B cell (primary cell): Measurements from ENCODE around the gene APLP1. TPM values are rescaled to one million over a fixed set of nuclear protein-coding genes. Genes with fewer than 3 reads are reported as not detected.

Source experiments
- ATAC-seq: fragments of 200-7000 bp; cut with Tn5 transposase; one replicate; pipeline ENCODE4 v1.10.0; 2021; ENCODE audit warnings: low read depth, mild to moderate bottlenecking, moderate number of reproducible peaks, moderate library complexity
- CTCF ChIA-PET: fragments of 350-600 bp; sonication (Branson Sonifier 250); formaldehyde crosslinking; loops from one replicate; lab custom pipeline; 2021; ENCODE audit warnings: antibody characterized with exemption, inconsistent platforms; lab: Charles Lee
- POLR2A ChIA-PET: fragments of 350-600 bp; sonication (Branson Sonifier 250); formaldehyde crosslinking; loops from one replicate; lab custom pipeline; 2021; ENCODE audit warnings: antibody characterized with exemption; lab: Charles Lee
- DNase-seq: peaks from one replicate; pipeline ENCODE4 v3.0.0; 2013
- H2AFZ ChIP-seq: 2 replicates; pipeline ENCODE4 v1.6.1; 2012; ENCODE audit warnings: mild to moderate bottlenecking, low read depth, low read length; ENCODE audit not compliant: insufficient read depth, poor library complexity, severe bottlenecking
- H3K27ac ChIP-seq, 2 donors: 1 replicate in 1 of 2; 2 replicates in 1 of 2; pipeline ENCODE4 v1.5.1; 2012 to 2013; ENCODE audit warnings: low read length in 2 of 2, mild to moderate bottlenecking in 2 of 2, moderate library complexity in 1 of 2
- H3K27me3 ChIP-seq, 4 experiments: fragments of 200-600 bp in 1 of 4; sonication (generic) in 1 of 4; replicated peaks in 1 of 4; 1 replicate in 2 of 4; 2 replicates in 2 of 4; pipeline versions ENCODE4 v1.6.1 to v1.7.0; 2013 to 2016; ENCODE audit warnings: low read length in 3 of 4, mild to moderate bottlenecking in 2 of 4, mixed read lengths in 1 of 4, moderate library complexity in 1 of 4; ENCODE audit not compliant: insufficient read depth in 4 of 4, control insufficient read depth in 3 of 4; ENCODE audit errors: control extremely low read depth in 1 of 4
- H3K36me3 ChIP-seq, 2 experiments: replicated peaks in 1 of 2; 1 replicate in 1 of 2; 2 replicates in 1 of 2; pipeline versions ENCODE4 v1.6.1 to v1.7.1; 2013; ENCODE audit warnings: low read length in 1 of 2; ENCODE audit not compliant: insufficient read depth in 2 of 2, control insufficient read depth in 1 of 2; ENCODE audit errors: control extremely low read depth in 1 of 2, extremely low read depth in 1 of 2
- H3K4me1 ChIP-seq, 2 donors: fragments of 200-600 bp in 1 of 2; sonication (generic) in 1 of 2; 1 replicate in 1 of 2; 2 replicates in 1 of 2; pipeline versions ENCODE4 v1.5.1 to v1.6.1; 2013 to 2017; ENCODE audit warnings: low read length in 2 of 2; ENCODE audit not compliant: control insufficient read depth in 2 of 2, insufficient read depth in 2 of 2
- H3K4me2 ChIP-seq: replicated peaks from 2 replicates; pipeline ENCODE3; 2012; ENCODE audit warnings: mild to moderate bottlenecking, low read depth, low read length; ENCODE audit not compliant: poor library complexity, severe bottlenecking
- H3K4me3 ChIP-seq, 5 experiments: fragments of 200-600 bp in 1 of 5; sonication (generic) in 1 of 5; 1 replicate in 3 of 5; 2 replicates in 2 of 5; pipeline versions ENCODE4 v1.5.1 to v1.7.0; 2011 to 2016; ENCODE audit warnings: low read length in 4 of 5, mild to moderate bottlenecking in 4 of 5, low read depth in 2 of 5, control low read depth in 1 of 5, moderate library complexity in 1 of 5; ENCODE audit not compliant: insufficient read depth in 1 of 5; ENCODE audit errors: control extremely low read depth in 1 of 5, extremely low read depth in 1 of 5
- H3K79me2 ChIP-seq: fragments of 200-600 bp; sonication (generic); one replicate; pipeline ENCODE4 v1.6.0; 2016; ENCODE audit warnings: low read length; ENCODE audit not compliant: control insufficient read depth, insufficient read depth
- H3K9ac ChIP-seq: fragments of 200-600 bp; sonication (generic); 2 replicates; pipeline ENCODE4 v1.6.1; 2017; ENCODE audit warnings: mild to moderate bottlenecking, low read length, moderate library complexity
- H3K9me3 ChIP-seq, 3 donors: one replicate each; pipeline versions ENCODE4 v1.6.1 to v1.7.1; 2013; ENCODE audit warnings: low read length in 2 of 3; ENCODE audit not compliant: control insufficient read depth in 2 of 3, insufficient read depth in 1 of 3; ENCODE audit errors: control extremely low read depth in 1 of 3
- H4K20me1 ChIP-seq: 2 replicates; pipeline ENCODE4 v1.6.0; 2012; ENCODE audit warnings: mild to moderate bottlenecking, low read length; ENCODE audit not compliant: insufficient read depth, control insufficient read depth, poor library complexity, severe bottlenecking
- H3K27ac Mint-ChIP-seq: one replicate; pipeline ENCODE4 v1.8.0; 2021; ENCODE audit warnings: mixed read lengths
- H3K27me3 Mint-ChIP-seq: one replicate; pipeline ENCODE4 v1.8.0; 2021; ENCODE audit warnings: mixed read lengths
- H3K4me1 Mint-ChIP-seq: one replicate; pipeline ENCODE4 v1.8.0; 2021; ENCODE audit warnings: mixed read lengths
- H3K4me3 Mint-ChIP-seq: one replicate; pipeline ENCODE4 v1.8.0; 2021; ENCODE audit warnings: mixed read lengths
- H3K9me3 Mint-ChIP-seq: one replicate; pipeline ENCODE4 v1.8.0; 2022; ENCODE audit warnings: mixed read lengths; ENCODE audit not compliant: insufficient read depth
- EZH2 ChIP-seq: IDR thresholded peaks from 2 replicates; pipeline ENCODE4 v1.6.1; 2012; ENCODE audit warnings: borderline replicate concordance, low read depth, mild to moderate bottlenecking, moderate library complexity, low read length; ENCODE audit not compliant: insufficient read depth, poor library complexity, severe bottlenecking
- WGBS: methylation state at CpG from one replicate; pipeline ENCODE4 v1.1.5; 2013; ENCODE audit warnings: missing lambda C conversion rate; ENCODE audit not compliant: insufficient coverage; 5-methylcytosine and 5-hydroxymethylcytosine counted together
- intact Hi-C: fragments of 100-400 bp; cut with micrococcal nuclease; formaldehyde crosslinking; loops from one replicate; pipeline ENCODE4 v1.10.0; 2022
- polyA minus RNA-seq: library from RNA; depleted of rRNA, polyadenylated mRNA; stranded (reverse); fragments of >200 nt; gene quantifications from 2 replicates; pipeline ENCODE4 v1.2.3, GENCODE V29; 2012
- polyA plus RNA-seq: library from polyadenylated mRNA; depleted of rRNA; stranded (reverse); fragments of >200 nt; gene quantifications from 2 replicates; pipeline ENCODE4 v1.2.3, GENCODE V29; 2012
- total RNA-seq, 2 donors: library from RNA; stranded (reverse); fragments of 120-200 nt in 1 of 2; gene quantifications; 1 replicate in 1 of 2; 2 replicates in 1 of 2; pipeline versions ENCODE4 v1.2.3 to v1.2.4, GENCODE V29; 2013 to 2022
- TF ChIP-seq, protein P1 (sequence below): fragments of 200-600 bp; IDR thresholded peaks from one replicate; pipeline ENCODE4 v1.8.0; 2022; ENCODE audit warnings: antibody characterized with exemption, mild to moderate bottlenecking

APLP1 gene
- not detected in 2 replicates for total RNA-seq
- 0.14 TPM for total RNA-seq (2013)
- polyA plus RNA-seq, result 0.06 TPM in 1 of 2 replicates, not detected in the other
- 0.93 TPM in 1 of 2 replicates, not detected in the other for polyA minus RNA-seq

DNA sequence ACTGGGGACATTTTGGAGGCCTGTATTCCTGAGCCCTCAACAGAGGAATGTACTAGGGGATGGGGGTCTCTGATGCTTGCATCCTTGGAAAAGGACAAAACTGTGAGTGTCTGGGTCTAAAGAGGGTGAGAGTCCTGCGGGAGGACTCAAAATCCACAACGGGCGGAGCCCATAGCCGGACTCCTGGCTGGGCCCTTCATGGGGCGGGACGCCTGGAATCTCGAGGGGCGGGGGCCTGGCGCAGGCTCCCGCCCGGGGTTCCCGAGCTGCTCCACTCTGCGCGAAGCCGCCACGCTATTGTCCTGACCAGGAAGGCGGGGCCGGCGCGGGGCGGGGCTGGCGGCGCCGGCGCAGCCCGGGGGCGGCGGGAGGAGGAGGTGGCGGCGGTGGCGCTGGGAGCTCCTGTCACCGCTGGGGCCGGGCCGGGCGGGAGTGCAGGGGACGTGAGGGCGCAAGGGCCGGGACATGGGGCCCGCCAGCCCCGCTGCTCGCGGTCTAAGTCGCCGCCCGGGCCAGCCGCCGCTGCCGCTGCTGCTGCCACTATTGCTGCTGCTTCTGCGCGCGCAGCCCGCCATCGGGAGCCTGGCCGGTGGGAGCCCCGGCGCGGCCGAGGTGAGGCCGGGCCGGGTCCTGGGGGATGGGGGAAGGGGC lies at the start of gene APLP1:
TSS of gene APLP1 (plus strand) at position 403 of the 651 bp plus-strand sequence. CDS start at position 466, 63 bp downstream.
- H3K27ac ChIP-seq, result no peak within 1 kb of the TSS
- 2% methylated on average over 60 of the region's 60 CpGs for WGBS
- TF ChIP-seq, protein P1, sequence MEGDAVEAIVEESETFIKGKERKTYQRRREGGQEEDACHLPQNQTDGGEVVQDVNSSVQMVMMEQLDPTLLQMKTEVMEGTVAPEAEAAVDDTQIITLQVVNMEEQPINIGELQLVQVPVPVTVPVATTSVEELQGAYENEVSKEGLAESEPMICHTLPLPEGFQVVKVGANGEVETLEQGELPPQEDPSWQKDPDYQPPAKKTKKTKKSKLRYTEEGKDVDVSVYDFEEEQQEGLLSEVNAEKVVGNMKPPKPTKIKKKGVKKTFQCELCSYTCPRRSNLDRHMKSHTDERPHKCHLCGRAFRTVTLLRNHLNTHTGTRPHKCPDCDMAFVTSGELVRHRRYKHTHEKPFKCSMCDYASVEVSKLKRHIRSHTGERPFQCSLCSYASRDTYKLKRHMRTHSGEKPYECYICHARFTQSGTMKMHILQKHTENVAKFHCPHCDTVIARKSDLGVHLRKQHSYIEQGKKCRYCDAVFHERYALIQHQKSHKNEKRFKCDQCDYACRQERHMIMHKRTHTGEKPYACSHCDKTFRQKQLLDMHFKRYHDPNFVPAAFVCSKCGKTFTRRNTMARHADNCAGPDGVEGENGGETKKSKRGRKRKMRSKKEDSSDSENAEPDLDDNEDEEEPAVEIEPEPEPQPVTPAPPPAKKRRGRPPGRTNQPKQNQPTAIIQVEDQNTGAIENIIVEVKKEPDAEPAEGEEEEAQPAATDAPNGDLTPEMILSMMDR, result no peak
- no peak for TF ChIP-seq EZH2
- CTCF ChIA-PET, result no interaction called here
- POLR2A ChIA-PET, result interaction anchor here (0.5 kb wide), 1 partner anchor 37 kb away, joined by 3 read pairs; no protein-coding TSS in a partner anchor
- H3K27me3 ChIP-seq, result peaks cover 0 to 69% (median 28%) of the 10 kb centered on the region in 4 experiments
- no peak within 1 kb of the TSS for H3K27ac Mint-ChIP-seq
- H3K4me3 ChIP-seq, result peak within 1 kb of the TSS in 3 of 5 experiments; percentile 18 to 54 (median 31)
- peaks cover 3% of the 10 kb centered on the region for H4K20me1 ChIP-seq
- peak within 1 kb of the TSS; percentile 85 for H3K4me2 ChIP-seq
- H3K9ac ChIP-seq, result peak within 1 kb of the TSS; percentile 48
- H3K4me1 Mint-ChIP-seq, result peaks cover 18% of the 10 kb centered on the region
- ATAC-seq (peak; percentile 72), DNase-seq (peak; percentile 67)
- H3K27me3 Mint-ChIP-seq, result peaks cover 60% of the 10 kb centered on the region
- peaks cover 23 to 25% of the 10 kb centered on the region in 2 donors for H3K4me1 ChIP-seq
- peak within 1 kb of the TSS; percentile 26 for H2AFZ ChIP-seq
- no peaks in the 10 kb centered on the region for H3K36me3 ChIP-seq
- H3K9me3 ChIP-seq, result peaks cover 0 to 28% (median 0%) of the 10 kb centered on the region in 3 donors
- no peaks in the 10 kb centered on the region for H3K79me2 ChIP-seq
- intact Hi-C loops, result no loop called here
- peak within 1 kb of the TSS; percentile 72 for H3K4me3 Mint-ChIP-seq
- no peaks in the 10 kb centered on the region for H3K9me3 Mint-ChIP-seq

GRCh38 chr19:35822579-35822978 lies 45.8 kb upstream of the APLP1 start:
- POLR2A ChIA-PET, result no interaction called here
- H2AFZ ChIP-seq, result no peak overlapping the region
- DNase-seq (no peak), ATAC-seq (no peak)
- no peaks in the 10 kb centered on the region for H3K4me1 ChIP-seq
- TF ChIP-seq, protein P1, result no peak
- no peak for TF ChIP-seq EZH2
- no peak overlapping the region for H3K4me2 ChIP-seq
- WGBS, result 60% methylated on average over 3 of the region's 3 CpGs
- H3K27ac ChIP-seq, result no peak overlapping the region
- no peak overlapping the region for H3K27ac Mint-ChIP-seq
- no peaks in the 10 kb centered on the region for H3K9me3 Mint-ChIP-seq
- no peak overlapping the region for H3K9ac ChIP-seq
- peaks cover 28% of the 10 kb centered on the region for H3K27me3 Mint-ChIP-seq
- CTCF ChIA-PET, result interaction anchor here (0.7 kb wide), 1 partner anchor 159 kb away, joined by 3 read pairs; no protein-coding TSS in a partner anchor
- H3K36me3 ChIP-seq, result no peaks in the 10 kb centered on the region
- intact Hi-C loops, result no loop called here
- peaks cover 2% of the 10 kb centered on the region for H3K4me1 Mint-ChIP-seq
- no peaks in the 10 kb centered on the region for H3K9me3 ChIP-seq
- no peaks in the 10 kb centered on the region for H4K20me1 ChIP-seq
- no peak overlapping the region for H3K4me3 Mint-ChIP-seq
- peaks cover 0 to 13% (median 0%) of the 10 kb centered on the region in 4 experiments for H3K27me3 ChIP-seq
- no peak overlapping the region for H3K4me3 ChIP-seq
- no peaks in the 10 kb centered on the region for H3K79me2 ChIP-seq
